Natural killer cell (primary cell): Measurements from ENCODE around the gene BTBD9. TPM values are rescaled to one million over a fixed set of nuclear protein-coding genes. Genes with fewer than 3 reads are reported as not detected.
A peak's percentile ranks its signal among the peaks of the same experiment; 100 is the strongest.

Experiments used
- ATAC-seq, 3 donors: fragments of 150-1000 bp in 2 of 3; fragments of 200-7000 bp in 1 of 3; cut with Tn5 transposase; 1 replicate in 1 of 3; 2 replicates in 2 of 3; pipeline ENCODE4 v1.10.0; 2021; ENCODE audit warnings: mild to moderate bottlenecking in 2 of 3, moderate library complexity in 2 of 3
- DNase-seq, 2 donors: peaks; one replicate each; pipeline versions ENCODE4 v3.0.0 to v3.0.0-alpha.2; 2013 to 2021; ENCODE audit warnings: mixed read lengths in 1 of 2
- H3K27ac ChIP-seq: one replicate; pipeline ENCODE4 v1.5.1; 2013; ENCODE audit warnings: mild to moderate bottlenecking, low read length
- H3K27me3 ChIP-seq: one replicate; pipeline ENCODE4 v1.6.1; 2013; ENCODE audit warnings: low read length; ENCODE audit not compliant: control insufficient read depth, insufficient read depth
- H3K36me3 ChIP-seq: one replicate; pipeline ENCODE4 v1.6.1; 2013; ENCODE audit warnings: low read length; ENCODE audit not compliant: control insufficient read depth, insufficient read depth
- H3K4me1 ChIP-seq: one replicate; pipeline ENCODE4 v1.6.1; 2013; ENCODE audit warnings: low read length; ENCODE audit not compliant: control insufficient read depth, insufficient read depth
- H3K4me3 ChIP-seq: one replicate; pipeline ENCODE4 v1.5.1; 2013; ENCODE audit warnings: low read length
- H3K9me3 ChIP-seq: one replicate; pipeline ENCODE4 v1.6.1; 2013; ENCODE audit warnings: low read length; ENCODE audit not compliant: control insufficient read depth, insufficient read depth
- H3K27ac Mint-ChIP-seq, 2 donors: one replicate each; pipeline ENCODE4 v1.8.0; 2022; ENCODE audit warnings: mild to moderate bottlenecking in 2 of 2, mixed read lengths in 2 of 2, moderate library complexity in 1 of 2
- H3K27me3 Mint-ChIP-seq, 2 donors: one replicate each; pipeline ENCODE4 v1.8.0; 2022; ENCODE audit warnings: low read depth in 2 of 2, mixed read lengths in 2 of 2
- H3K36me3 Mint-ChIP-seq: one replicate; pipeline ENCODE4 v1.8.0; 2022; ENCODE audit warnings: mixed read lengths
- H3K4me1 Mint-ChIP-seq, 2 donors: one replicate each; pipeline ENCODE4 v1.8.0; 2022; ENCODE audit warnings: mixed read lengths in 2 of 2
- H3K4me3 Mint-ChIP-seq: one replicate; pipeline ENCODE4 v1.8.0; 2022; ENCODE audit warnings: mild to moderate bottlenecking, moderate library complexity, mixed read lengths
- H3K9me3 Mint-ChIP-seq, 2 donors: one replicate each; pipeline ENCODE4 v1.8.0; 2022; ENCODE audit warnings: mixed read lengths in 2 of 2
- CTCF ChIP-seq: fragments of 200-600 bp; IDR thresholded peaks from one replicate; pipeline ENCODE4 v1.8.0; 2022; ENCODE audit warnings: antibody characterized with exemption
- WGBS: methylation state at CpG from one replicate; pipeline ENCODE4 v1.1.7; 2013; ENCODE audit warnings: missing lambda C conversion rate; ENCODE audit not compliant: insufficient coverage; 5-methylcytosine and 5-hydroxymethylcytosine counted together
- intact Hi-C: fragments of 100-400 bp; cut with micrococcal nuclease; formaldehyde crosslinking; loops from one replicate; pipeline ENCODE4 v1.14.2; 2022
- total RNA-seq, 4 donors: library from RNA; stranded (reverse); fragments of 120-200 nt in 1 of 4; gene quantifications; one replicate each; pipeline versions ENCODE4 v1.2.3 to v1.2.4, GENCODE V29; 2013 to 2022

Gene BTBD9
- total RNA-seq, 3 donors from 2014 or later (not counting 1 experiment from before 2014, with no cell fraction given), result 51.6 to 70.3 (median 54.3) TPM

GRCh38 chr6:38161331-38161730, 478.4 kb downstream of the BTBD9 start:
- H3K4me1 ChIP-seq, result no peaks in the 10 kb centered on the region
- H3K9me3 ChIP-seq, result no peaks in the 10 kb centered on the region
- Mint-ChIP-seq H3K9me3 (no peaks in the 10 kb centered on the region), H3K36me3 (no peaks in the 10 kb centered on the region), H3K4me1 (peaks cover 15 to 37% of the 10 kb centered on the region in 2 donors), H3K27me3 (no peaks in the 10 kb centered on the region), H3K27ac (peak overlapping the region; percentile 29 to 60), H3K4me3 (no peak overlapping the region)
- H3K27ac ChIP-seq, result no peak overlapping the region
- H3K27me3 ChIP-seq, result no peaks in the 10 kb centered on the region
- intact Hi-C loops, result no loop called here
- ATAC-seq (no peak), DNase-seq (no peak)
- 97% methylated on average over 15 of the region's 15 CpGs for whole genome bisulfite sequencing
- no peak overlapping the region for H3K4me3 ChIP-seq
- no peaks in the 10 kb centered on the region for H3K36me3 ChIP-seq
- no peak for TF ChIP-seq CTCF

GRCh38 chr6:38160831-38161230, 478.9 kb downstream of the BTBD9 start:
- Histone ChIP-seq H3K36me3 (no peaks in the 10 kb centered on the region), H3K4me1 (no peaks in the 10 kb centered on the region), H3K27ac (no peak overlapping the region), H3K27me3 (no peaks in the 10 kb centered on the region), H3K9me3 (no peaks in the 10 kb centered on the region), H3K4me3 (no peak overlapping the region)
- WGBS, result 97% methylated on average over 25 of the region's 25 CpGs
- Mint-ChIP-seq H3K4me1 (peaks cover 15 to 40% of the 10 kb centered on the region in 2 donors), H3K27me3 (no peaks in the 10 kb centered on the region), H3K36me3 (no peaks in the 10 kb centered on the region), H3K9me3 (no peaks in the 10 kb centered on the region), H3K4me3 (no peak overlapping the region), H3K27ac (peak overlapping the region; percentile 29 to 60)
- DNase-seq (no peak), ATAC-seq (no peak)
- intact Hi-C loops, result no loop called here
- TF ChIP-seq CTCF, result no peak

GRCh38 chr6:38159596-38159995, 480.1 kb downstream of the BTBD9 start:
- H3K27ac ChIP-seq, result no peak overlapping the region
- no peak for TF ChIP-seq CTCF
- no peak overlapping the region for H3K4me3 Mint-ChIP-seq
- H3K27me3 Mint-ChIP-seq, result no peaks in the 10 kb centered on the region
- H3K4me1 ChIP-seq, result peaks cover 9% of the 10 kb centered on the region
- no peak overlapping the region for H3K4me3 ChIP-seq
- H3K9me3 ChIP-seq, result no peaks in the 10 kb centered on the region
- no peaks in the 10 kb centered on the region for H3K36me3 Mint-ChIP-seq
- 84% methylated on average over 8 of the region's 8 CpGs for WGBS
- no peaks in the 10 kb centered on the region for H3K27me3 ChIP-seq
- DNase-seq, result no peak
- peak overlapping the region; percentile 11 to 19 for H3K27ac Mint-ChIP-seq
- intact Hi-C loops, result no loop called here
- ATAC-seq, result no peak
- H3K4me1 Mint-ChIP-seq, result peaks cover 24 to 52% of the 10 kb centered on the region in 2 donors
- peaks cover 4% of the 10 kb centered on the region for H3K36me3 ChIP-seq
- no peaks in the 10 kb centered on the region for H3K9me3 Mint-ChIP-seq

GRCh38 chr6:38158762-38159350, 480.9 kb downstream of the BTBD9 start:
- H3K27ac ChIP-seq, result no peak overlapping the region
- TF ChIP-seq CTCF, result no peak
- H3K4me3 ChIP-seq, result no peak overlapping the region
- Mint-ChIP-seq H3K27ac (peak overlapping the region in 1 of 2 donors; percentile 29), H3K4me1 (peaks cover 21 to 48% of the 10 kb centered on the region in 2 donors), H3K36me3 (no peaks in the 10 kb centered on the region), H3K27me3 (no peaks in the 10 kb centered on the region), H3K9me3 (no peaks in the 10 kb centered on the region), H3K4me3 (no peak overlapping the region)
- intact Hi-C loops, result no loop called here
- WGBS, result 95% methylated on average over 14 of the region's 14 CpGs
- ATAC-seq, result no peak
- H3K27me3 ChIP-seq, result no peaks in the 10 kb centered on the region
- no peaks in the 10 kb centered on the region for H3K9me3 ChIP-seq
- no peak for DNase-seq
- H3K4me1 ChIP-seq, result peaks cover 11% of the 10 kb centered on the region
- peaks cover 4% of the 10 kb centered on the region for H3K36me3 ChIP-seq
